ENCODE data around the gene ACP6. TPM values are rescaled to one million over a fixed set of nuclear protein-coding genes. Genes with fewer than 3 reads are reported as not detected.

The ACP6 gene
- total RNA-seq, 2 experiments from 2014 or later = 10.5 to 10.8 TPM

DNA sequence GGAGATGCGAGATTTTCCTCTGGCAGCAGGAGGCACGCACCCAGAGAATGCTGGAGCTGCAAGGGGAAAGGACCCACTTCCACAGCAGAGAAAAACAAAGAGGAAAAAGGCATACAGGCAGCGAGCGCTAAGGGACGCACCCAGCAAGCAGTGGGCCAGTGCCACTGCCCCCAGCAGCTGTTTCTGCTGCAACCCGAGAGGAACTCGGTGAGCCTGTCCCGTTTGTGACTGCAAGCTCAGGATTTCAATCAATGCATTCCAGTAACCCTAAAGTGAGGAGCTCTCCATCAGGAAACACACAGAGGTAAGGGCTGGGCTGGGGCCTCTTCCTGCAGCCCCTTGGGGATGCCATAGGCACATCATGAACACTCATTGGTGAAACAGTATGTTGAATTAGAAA lies 58.7 kb downstream of the ACP6 start:
- ChIA-PET POLR2A (no interaction called here), CTCF (interaction anchor here (1.1 to 3.0 kb wide), 4 partner anchors 8 to 65 kb away, joined by 3 to 8 read pairs (median 5); no protein-coding TSS in a partner anchor)

DNA sequence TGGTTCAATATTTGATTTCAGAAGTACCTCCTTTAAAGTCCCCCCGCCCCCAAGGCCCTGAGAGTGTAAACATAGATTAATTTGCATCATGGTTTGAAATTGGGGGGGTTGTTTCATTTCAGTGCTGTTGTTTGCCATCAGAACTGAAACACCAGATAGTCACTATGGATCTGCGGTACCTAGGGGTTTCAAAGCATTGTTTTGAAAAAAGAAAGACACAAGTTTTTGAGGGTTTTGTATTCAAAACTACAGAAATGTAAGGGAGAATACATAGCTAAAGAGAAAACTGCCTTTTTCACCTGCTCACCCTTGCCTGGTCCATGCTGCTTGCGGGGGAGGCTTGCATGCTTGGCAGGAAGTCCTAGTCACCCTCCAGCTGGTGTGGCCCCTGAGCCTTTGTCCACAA lies 59.3 kb downstream of the ACP6 start:
- Mint-ChIP-seq H3K4me3 (no peak overlapping the region), H3K27ac (no peak overlapping the region), H3K4me1 (no peaks in the 10 kb centered on the region), H3K36me3 (ENCODE audit: low read depth) (peaks cover 38% of the 10 kb centered on the region), H3K9me3 (no peaks in the 10 kb centered on the region), H3K27me3 (no peaks in the 10 kb centered on the region)
- no peak for DNase-seq
- ChIA-PET CTCF (interaction anchor here (1.1 to 3.0 kb wide), 2 partner anchors 16 to 65 kb away, joined by 3 to 8 read pairs; no protein-coding TSS in a partner anchor), POLR2A (no interaction called here)

More for the DNA sequence above, 58.7 kb downstream of the ACP6 start:
- Mint-ChIP-seq H3K27ac (no peak overlapping the region), H3K36me3 (ENCODE audit: low read depth) (peaks cover 38% of the 10 kb centered on the region), H3K4me1 (no peaks in the 10 kb centered on the region), H3K27me3 (no peaks in the 10 kb centered on the region), H3K9me3 (no peaks in the 10 kb centered on the region), H3K4me3 (no peak overlapping the region)
- no peak for DNase-seq

- CTCF ChIA-PET = interaction anchor here (1.5 kb wide), 1 partner anchor 113 kb away, joined by 3 read pairs; no protein-coding TSS in a partner anchor
- POLR2A ChIA-PET = no interaction called here
- no peaks in the 10 kb centered on the region for H3K4me1 Mint-ChIP-seq
- no peak overlapping the region for H3K4me3 Mint-ChIP-seq
- DNase-seq = no peak
- peaks cover 34% of the 10 kb centered on the region for H3K36me3 Mint-ChIP-seq (ENCODE audit: low read depth)
- H3K9me3 Mint-ChIP-seq = no peaks in the 10 kb centered on the region
- H3K27ac Mint-ChIP-seq = no peak overlapping the region
- no peaks in the 10 kb centered on the region for H3K27me3 Mint-ChIP-seq
These were observed 61.0 kb downstream of the ACP6 start for GRCh38 chr1:147609358-147609757.

DNA sequence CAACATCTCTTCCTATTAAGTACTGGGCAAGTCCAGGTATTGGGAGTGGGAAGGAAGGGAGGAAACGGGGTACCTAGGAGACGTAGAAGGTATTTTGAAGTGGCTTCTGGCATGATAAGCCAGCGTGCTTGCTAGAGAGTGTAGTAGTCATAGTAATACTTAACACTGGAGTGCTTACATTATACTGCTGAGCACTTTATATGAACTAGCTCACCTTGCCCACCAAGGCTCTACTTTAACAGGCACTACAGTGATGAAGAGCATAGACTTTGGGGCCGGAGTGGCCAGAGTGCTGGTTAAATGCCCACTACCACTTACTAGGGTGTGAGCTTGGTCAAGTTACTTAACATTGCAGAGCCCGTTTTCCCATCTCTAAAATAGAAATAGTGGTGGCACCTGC lies 61.7 kb downstream of the ACP6 start:
- CTCF ChIA-PET = interaction anchor here (1.5 kb wide), 1 partner anchor 113 kb away, joined by 3 read pairs; no protein-coding TSS in a partner anchor
- POLR2A ChIA-PET = no interaction called here

DNA sequence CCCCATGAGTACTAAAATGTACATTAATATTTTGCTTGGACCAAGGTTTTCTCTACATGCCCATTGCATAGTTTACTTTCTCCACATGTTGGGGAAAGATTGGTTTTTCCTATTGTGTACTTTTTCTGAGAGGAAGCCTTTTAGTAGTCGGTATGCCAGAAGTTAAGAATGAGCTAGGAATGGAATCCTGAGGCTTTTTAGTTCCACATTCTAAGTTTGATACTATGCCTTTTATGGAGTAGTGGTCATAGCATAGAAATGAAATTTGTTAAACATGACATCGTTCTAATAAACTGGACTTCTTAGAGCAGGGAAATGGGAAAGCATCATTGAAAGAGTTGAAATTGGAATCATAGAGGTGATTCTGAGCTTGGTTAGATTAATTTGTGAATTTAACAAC lies 64.7 kb downstream of the ACP6 start:
- no peak overlapping the region for H3K4me3 Mint-ChIP-seq

More for the DNA sequence above, 61.7 kb downstream of the ACP6 start:
- Mint-ChIP-seq H3K36me3 (ENCODE audit: low read depth) (peaks cover 28% of the 10 kb centered on the region), H3K4me1 (no peaks in the 10 kb centered on the region), H3K9me3 (no peaks in the 10 kb centered on the region), H3K4me3 (no peak overlapping the region), H3K27ac (no peak overlapping the region), H3K27me3 (no peaks in the 10 kb centered on the region)
- no peak for DNase-seq

DNA sequence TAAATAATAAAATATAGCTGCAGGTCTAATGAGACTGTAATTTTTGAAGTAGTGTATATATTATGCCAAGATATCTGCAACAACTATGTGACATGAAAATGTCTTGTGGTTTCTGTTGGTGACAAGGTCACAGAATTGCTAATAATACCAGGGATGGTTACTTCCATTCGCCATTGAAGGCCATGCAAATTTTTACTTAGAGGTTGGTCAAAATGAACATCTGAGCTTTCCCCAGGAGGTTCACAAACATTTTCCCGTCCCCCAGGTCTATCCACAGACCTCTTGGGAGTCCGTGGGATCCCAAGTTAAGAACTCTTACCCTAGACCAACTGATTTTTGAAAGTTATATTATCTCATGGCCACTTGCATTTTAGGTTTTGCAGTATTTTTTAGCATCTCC lies 66.3 kb downstream of the ACP6 start:
- Mint-ChIP-seq H3K9me3 (no peaks in the 10 kb centered on the region), H3K4me3 (no peak overlapping the region), H3K27ac (no peak overlapping the region), H3K36me3 (ENCODE audit: low read depth) (peaks cover 17% of the 10 kb centered on the region), H3K4me1 (peaks cover 18% of the 10 kb centered on the region), H3K27me3 (no peaks in the 10 kb centered on the region)
- no peak for DNase-seq
- ChIA-PET POLR2A (no interaction called here), CTCF (interaction anchor here (1.4 kb wide), 1 partner anchor 9 kb away, joined by 5 read pairs; no protein-coding TSS in a partner anchor)

More for the DNA sequence above, 64.7 kb downstream of the ACP6 start:
- H3K9me3 Mint-ChIP-seq = no peaks in the 10 kb centered on the region
- H3K4me1 Mint-ChIP-seq = peaks cover 15% of the 10 kb centered on the region
- CTCF ChIA-PET = interaction anchor here (0.6 kb wide), 2 partner anchors 35 to 77 kb away, joined by 3 read pairs; no protein-coding TSS in a partner anchor
- DNase-seq = no peak
- H3K27ac Mint-ChIP-seq = no peak overlapping the region
- H3K27me3 Mint-ChIP-seq = no peaks in the 10 kb centered on the region
- peaks cover 17% of the 10 kb centered on the region for H3K36me3 Mint-ChIP-seq (ENCODE audit: low read depth)
- POLR2A ChIA-PET = no interaction called here

GRCh38 chr1:147600119-147601111 lies 69.9 kb downstream of the ACP6 start:
- Mint-ChIP-seq H3K27me3 (peaks cover 15% of the 10 kb centered on the region), H3K27ac (peak overlapping the region; percentile 77), H3K4me3 (peak overlapping the region; percentile 85), H3K4me1 (peaks cover 26% of the 10 kb centered on the region), H3K9me3 (no peaks in the 10 kb centered on the region), H3K36me3 (ENCODE audit: low read depth) (peaks cover 4% of the 10 kb centered on the region)
- no peak for DNase-seq
- ChIA-PET POLR2A (interaction anchor here (0.7 kb wide), 1 partner anchor 60 kb away, joined by 8 read pairs; the partner anchor contains the start of gene BCL9), CTCF (interaction anchor here (0.8 to 2.4 kb wide), 3 partner anchors 12 to 55 kb away, joined by 3 to 7 read pairs (median 5); a partner anchor contains a TSS)

DNA sequence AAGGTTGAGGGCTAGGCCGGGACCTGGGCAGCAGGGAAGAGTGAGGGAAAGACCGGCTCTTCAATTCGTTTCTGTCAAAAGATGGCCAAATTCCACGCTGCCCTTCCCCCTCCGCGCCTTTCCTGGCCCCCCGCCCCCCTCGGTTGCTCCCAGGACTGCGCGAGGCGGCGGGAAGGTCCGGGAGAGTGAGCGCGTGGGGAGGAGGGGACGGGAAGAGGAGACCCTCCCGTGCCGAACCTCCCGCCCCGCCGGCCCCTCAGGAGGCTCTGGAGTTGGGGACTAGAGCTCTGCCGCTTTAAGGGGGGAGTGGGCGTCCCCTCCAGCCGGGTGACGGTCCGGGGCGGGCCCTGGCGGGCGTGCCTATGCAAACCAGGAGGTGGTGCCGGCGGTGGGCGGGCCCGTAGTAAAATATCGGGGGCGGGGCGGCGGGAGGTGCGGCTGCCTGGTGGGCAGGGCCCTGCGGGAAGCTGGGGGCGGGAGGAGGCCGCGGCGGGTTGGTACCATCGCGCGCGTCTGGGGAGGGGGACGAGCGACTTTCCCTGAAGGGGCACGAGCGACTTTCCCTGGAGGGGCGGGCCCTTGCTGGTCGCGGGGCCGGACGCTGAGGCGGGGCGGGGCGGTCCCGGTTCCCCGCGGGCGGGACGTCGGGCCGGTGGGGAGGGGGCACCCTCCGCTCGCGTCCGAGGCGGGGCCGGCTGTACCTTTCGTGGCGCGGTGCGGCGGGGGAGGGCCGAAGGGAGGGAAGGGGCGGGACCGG lies 70.8 kb downstream of the ACP6 start:
- ChIA-PET CTCF (interaction anchor here (0.5 to 2.4 kb wide), 5 partner anchors 19 to 508 kb away, joined by 3 to 7 read pairs (median 3); no protein-coding TSS in a partner anchor), POLR2A (interaction anchor here (0.7 kb wide), 1 partner anchor 59 kb away, joined by 8 read pairs; the partner anchor contains the start of gene BCL9)
- H3K27ac Mint-ChIP-seq = peak overlapping the region; percentile 93
- DNase-seq = peak; percentile 96
- peaks cover under 1% of the 10 kb centered on the region for H3K36me3 Mint-ChIP-seq (ENCODE audit: low read depth)
- peaks cover 15% of the 10 kb centered on the region for H3K27me3 Mint-ChIP-seq
- peak overlapping the region; percentile 85 for H3K4me3 Mint-ChIP-seq
- no peaks in the 10 kb centered on the region for H3K9me3 Mint-ChIP-seq
- peaks cover 26% of the 10 kb centered on the region for H3K4me1 Mint-ChIP-seq

DNA sequence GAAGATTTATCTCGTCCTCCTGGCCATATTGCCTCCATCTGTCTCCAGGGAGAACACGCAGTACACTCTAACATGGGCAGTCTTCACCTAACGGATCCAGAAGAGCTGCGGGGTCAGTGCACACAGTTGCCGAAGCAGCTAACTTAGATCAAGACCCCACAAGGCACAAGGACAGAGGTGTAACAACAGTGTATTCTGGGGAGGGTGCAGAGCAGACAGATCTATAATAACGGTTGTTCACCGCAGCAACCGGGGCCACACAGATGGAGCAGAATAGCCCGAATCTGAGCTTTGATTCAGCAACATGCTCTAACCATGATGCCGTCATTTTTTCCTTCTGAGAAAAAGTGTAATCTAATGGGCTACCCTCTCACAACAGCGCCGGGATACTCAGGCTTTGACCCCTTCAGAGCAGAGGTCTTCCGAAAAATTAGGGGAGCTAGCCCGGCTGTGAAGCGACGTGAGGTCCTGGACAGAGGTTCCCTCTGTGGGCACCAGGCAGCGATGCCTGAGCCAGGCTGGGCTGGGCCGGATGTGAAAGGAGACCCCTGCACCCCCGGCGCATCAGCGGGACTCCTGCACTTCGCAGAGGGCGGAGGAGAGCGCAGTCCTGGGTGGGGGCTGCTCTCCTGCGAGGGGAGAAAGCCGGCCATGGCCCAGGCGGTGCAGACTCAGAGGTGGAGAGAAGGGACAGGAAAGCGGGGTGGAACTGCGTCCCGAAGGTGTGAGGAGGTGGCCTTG lies 71.5 kb downstream of the ACP6 start:
- H3K9me3 Mint-ChIP-seq = no peaks in the 10 kb centered on the region
- POLR2A ChIA-PET = no interaction called here
- no peaks in the 10 kb centered on the region for H3K36me3 Mint-ChIP-seq (ENCODE audit: low read depth)
- H3K27me3 Mint-ChIP-seq = peaks cover 15% of the 10 kb centered on the region
- peak; percentile 36 for DNase-seq
- peak overlapping the region; percentile 85 for H3K4me3 Mint-ChIP-seq
- CTCF ChIA-PET = interaction anchor here (0.5 to 2.4 kb wide), 7 partner anchors 18 to 507 kb away, joined by 3 to 7 read pairs (median 3); no protein-coding TSS in a partner anchor
- peak overlapping the region; percentile 93 for H3K27ac Mint-ChIP-seq
- H3K4me1 Mint-ChIP-seq = peaks cover 26% of the 10 kb centered on the region

DNA sequence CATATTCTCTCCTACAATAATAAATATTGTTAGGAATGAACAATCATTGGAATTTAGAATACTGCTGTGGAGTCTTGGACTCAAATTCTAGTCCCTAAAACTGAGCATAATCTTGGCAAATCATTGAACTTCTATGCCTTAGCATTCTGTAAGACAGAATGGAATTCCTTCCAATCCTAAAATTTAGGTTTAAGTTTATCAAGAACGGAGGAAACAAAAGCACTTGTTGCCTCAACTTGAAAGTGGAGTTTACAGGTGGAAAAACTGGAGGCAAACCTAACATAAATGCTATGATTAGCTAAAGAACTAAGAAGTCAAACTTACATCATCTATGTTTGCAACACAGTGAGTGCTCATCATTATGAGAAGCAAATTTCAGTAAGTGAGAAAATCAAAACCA lies 73.3 kb downstream of the ACP6 start:
- no peak for DNase-seq
- peaks cover 15% of the 10 kb centered on the region for H3K27me3 Mint-ChIP-seq
- no peaks in the 10 kb centered on the region for H3K36me3 Mint-ChIP-seq (ENCODE audit: low read depth)
- POLR2A ChIA-PET = no interaction called here
- CTCF ChIA-PET = no interaction called here
- H3K9me3 Mint-ChIP-seq = no peaks in the 10 kb centered on the region
- peaks cover 22% of the 10 kb centered on the region for H3K4me1 Mint-ChIP-seq
- no peak overlapping the region for H3K4me3 Mint-ChIP-seq
- H3K27ac Mint-ChIP-seq = no peak overlapping the region

Measured in activated CD4-positive, alpha-beta T cell treated with anti-CD3 and anti-CD28 coated beads, Interleukin-2, amount 10 ng/mL, durations not matched to agents 7 days and 5 days (primary cell).